HG03565 (cell line): Measurements from ENCODE around the gene UBN2.

Source experiments
- ATAC-seq: cut with Tn5 transposase; IDR thresholded peaks from one replicate; pipeline ENCODE4 v1.9.1; 2021; ENCODE audit warnings: mild to moderate bottlenecking, moderate library complexity; ENCODE audit not compliant: unreplicated experiment

Gene UBN2

GRCh38 chr7:139341058-139341775 lies 110.2 kb downstream of the UBN2 start, which contains the start of gene FMC1:
TSS of gene FMC1 (plus strand) at chr7:139341337. CDS start at chr7:139341385, 48 bp downstream.
- peak; percentile 29 for ATAC-seq

GRCh38 chr7:139341776-139342226 lies 110.8 kb downstream of the UBN2 start:
- ATAC-seq, result peak; percentile 26

GRCh38 chr7:139345042-139345441 lies 114.0 kb downstream of the UBN2 start:
- ATAC-seq, result no peak

GRCh38 chr7:139351027-139351426 lies 120.0 kb downstream of the UBN2 start:
- ATAC-seq, result no peak

GRCh38 chr7:139354729-139355128 lies 123.7 kb downstream of the UBN2 start:
- no peak for ATAC-seq

GRCh38 chr7:139355320-139355719 lies 124.3 kb downstream of the UBN2 start:
- ATAC-seq, result no peak
